Activated T-cell treated with anti-CD3 and anti-CD28 coated beads, Interleukin-2, amount 50 U/mL, for 72 hours (primary cell): ENCODE results near the gene UGT1A1. TPM values are rescaled to one million over a fixed set of nuclear protein-coding genes. Genes with fewer than 3 reads are reported as not detected.
"Not testable (repeated sequence)": the region's sequence is repeated elsewhere in the genome, so short reads cannot be mapped to it uniquely, and the experiment has no call there.

ENCODE experiments used
- ATAC-seq, 2 donors: fragments of 150-1000 bp; cut with Tn5 transposase; replicated peaks in 1 of 2; 2 replicates each; pipeline ENCODE4 v1.10.0; 2021; ENCODE audit warnings: moderate library complexity in 2 of 2, mild to moderate bottlenecking in 1 of 2
- DNase-seq, 2 donors: peaks; one replicate each; pipeline ENCODE4 v3.0.0; 2021 to 2022; ENCODE audit warnings: mixed read lengths in 1 of 2
- H3K27ac Mint-ChIP-seq: one replicate; pipeline ENCODE4 v1.8.0; 2022; ENCODE audit warnings: mild to moderate bottlenecking, moderate library complexity, mixed read lengths
- H3K27me3 Mint-ChIP-seq: one replicate; pipeline ENCODE4 v1.8.0; 2022; ENCODE audit warnings: low read depth, mixed read lengths
- H3K36me3 Mint-ChIP-seq, 2 donors: one replicate each; pipeline ENCODE4 v1.8.0; 2022; ENCODE audit warnings: mixed read lengths in 2 of 2, mild to moderate bottlenecking in 1 of 2; ENCODE audit not compliant: insufficient read depth in 2 of 2
- H3K4me1 Mint-ChIP-seq: one replicate; pipeline ENCODE4 v1.8.0; 2022; ENCODE audit warnings: low read depth, mixed read lengths
- H3K4me3 Mint-ChIP-seq, 2 donors: one replicate each; pipeline ENCODE4 v1.8.0; 2022; ENCODE audit warnings: mild to moderate bottlenecking in 2 of 2, mixed read lengths in 2 of 2, moderate library complexity in 2 of 2
- H3K9me3 Mint-ChIP-seq, 2 donors: one replicate each; pipeline ENCODE4 v1.8.0; 2022; ENCODE audit warnings: mixed read lengths in 2 of 2
- total RNA-seq, 2 donors: library from RNA; stranded (reverse); gene quantifications; one replicate each; pipeline ENCODE4 v1.2.3, GENCODE V29; 2022

Gene UGT1A1
- total RNA-seq, 2 donors from 2014 or later, result not detected

- no peak overlapping the region for H3K27ac Mint-ChIP-seq
Measured at GRCh38 chr2:233746475-233747282, 13.4 kb upstream of the UGT1A1 start.

GRCh38 chr2:233747283-233747544 is 12.9 kb upstream of the UGT1A1 start:
- DNase-seq (no peak), ATAC-seq (no peak)
- H3K36me3 Mint-ChIP-seq, result peaks cover 1 to 4% of the 10 kb centered on the region in 2 donors
- H3K27ac Mint-ChIP-seq, result no peak overlapping the region
- peaks cover 4 to 5% of the 10 kb centered on the region in 2 donors for H3K9me3 Mint-ChIP-seq
- H3K4me1 Mint-ChIP-seq, result no peaks in the 10 kb centered on the region
- H3K4me3 Mint-ChIP-seq, result no peak overlapping the region
- peaks cover 14% of the 10 kb centered on the region for H3K27me3 Mint-ChIP-seq

More at GRCh38 chr2:233746475-233747282, 13.4 kb upstream of the UGT1A1 start:
- Mint-ChIP-seq H3K9me3 (peaks cover 4 to 5% of the 10 kb centered on the region in 2 donors), H3K27me3 (peaks cover 14% of the 10 kb centered on the region), H3K36me3 (peaks cover 1 to 4% of the 10 kb centered on the region in 2 donors), H3K4me1 (no peaks in the 10 kb centered on the region), H3K4me3 (no peak overlapping the region)
- DNase-seq (no peak), ATAC-seq (no peak)

GRCh38 chr2:233750689-233751088 is 9.4 kb upstream of the UGT1A1 start:
- DNase-seq, H3K27ac Mint-ChIP-seq, H3K4me3 Mint-ChIP-seq, ATAC-seq, H3K4me1 Mint-ChIP-seq, H3K9me3 Mint-ChIP-seq, H3K36me3 Mint-ChIP-seq: not testable (repeated sequence)
- peaks cover 20% of the 10 kb centered on the region for H3K27me3 Mint-ChIP-seq

- DNase-seq, H3K4me1 Mint-ChIP-seq, ATAC-seq, H3K36me3 Mint-ChIP-seq, H3K4me3 Mint-ChIP-seq, H3K9me3 Mint-ChIP-seq, H3K27ac Mint-ChIP-seq: not testable (repeated sequence)
- peaks cover 20% of the 10 kb centered on the region for H3K27me3 Mint-ChIP-seq
Measured at GRCh38 chr2:233751212-233752009, 8.7 kb upstream of the UGT1A1 start.

GRCh38 chr2:233754872-233755611 is 5.0 kb upstream of the UGT1A1 start:
- peaks cover 0 to 5% of the 10 kb centered on the region in 2 donors for H3K9me3 Mint-ChIP-seq
- ATAC-seq (no peak), DNase-seq (no peak)
- H3K4me1 Mint-ChIP-seq, result no peaks in the 10 kb centered on the region
- peaks cover 1 to 4% of the 10 kb centered on the region in 2 donors for H3K36me3 Mint-ChIP-seq
- H3K27me3 Mint-ChIP-seq, result peaks cover 6% of the 10 kb centered on the region
- H3K27ac Mint-ChIP-seq, result no peak overlapping the region
- H3K4me3 Mint-ChIP-seq, result no peak overlapping the region

GRCh38 chr2:233756429-233757081 is 3.5 kb upstream of the UGT1A1 start:
- H3K36me3 Mint-ChIP-seq, result peaks cover under 1 to 1% of the 10 kb centered on the region in 2 donors
- peaks cover 0 to under 1% of the 10 kb centered on the region in 2 donors for H3K9me3 Mint-ChIP-seq
- no peak overlapping the region for H3K27ac Mint-ChIP-seq
- H3K27me3 Mint-ChIP-seq, result peaks cover 6% of the 10 kb centered on the region
- DNase-seq (no peak), ATAC-seq (no peak)
- H3K4me1 Mint-ChIP-seq, result no peaks in the 10 kb centered on the region
- H3K4me3 Mint-ChIP-seq, result no peak overlapping the region

- no peaks in the 10 kb centered on the region for H3K9me3 Mint-ChIP-seq
- H3K36me3 Mint-ChIP-seq, result no peaks in the 10 kb centered on the region
- H3K27ac Mint-ChIP-seq, result no peak overlapping the region
- H3K4me3 Mint-ChIP-seq, result no peak overlapping the region
- H3K27me3 Mint-ChIP-seq, result peaks cover under 1% of the 10 kb centered on the region
- ATAC-seq (no peak), DNase-seq (no peak)
- H3K4me1 Mint-ChIP-seq, result no peaks in the 10 kb centered on the region
Measured at GRCh38 chr2:233758141-233758540, 1.9 kb upstream of the UGT1A1 start.

GRCh38 chr2:233758849-233759248 is 1.2 kb upstream of the UGT1A1 start:
- Mint-ChIP-seq H3K4me1 (no peaks in the 10 kb centered on the region), H3K4me3 (no peak overlapping the region), H3K27me3 (peaks cover 8% of the 10 kb centered on the region), H3K27ac (no peak overlapping the region), H3K9me3 (no peaks in the 10 kb centered on the region), H3K36me3 (no peaks in the 10 kb centered on the region)
- ATAC-seq (no peak), DNase-seq (no peak)

- Mint-ChIP-seq H3K27ac (no peak overlapping the region), H3K36me3 (no peaks in the 10 kb centered on the region), H3K27me3 (peaks cover 17% of the 10 kb centered on the region), H3K4me1 (no peaks in the 10 kb centered on the region), H3K9me3 (no peaks in the 10 kb centered on the region), H3K4me3 (no peak overlapping the region)
- DNase-seq (no peak), ATAC-seq (no peak)
Measured at GRCh38 chr2:233761040-233761769, 1.1 kb downstream of the UGT1A1 start.

GRCh38 chr2:233764264-233764663 is 4.2 kb downstream of the UGT1A1 start:
- DNase-seq (no peak), ATAC-seq (no peak)
- H3K36me3 Mint-ChIP-seq, result no peaks in the 10 kb centered on the region
- no peak overlapping the region for H3K4me3 Mint-ChIP-seq
- no peaks in the 10 kb centered on the region for H3K9me3 Mint-ChIP-seq
- H3K4me1 Mint-ChIP-seq, result no peaks in the 10 kb centered on the region
- H3K27me3 Mint-ChIP-seq, result peaks cover 27% of the 10 kb centered on the region
- no peak overlapping the region for H3K27ac Mint-ChIP-seq

GRCh38 chr2:233764761-233765160 is 4.7 kb downstream of the UGT1A1 start:
- Mint-ChIP-seq H3K27me3 (peaks cover 30% of the 10 kb centered on the region), H3K4me3 (no peak overlapping the region), H3K36me3 (no peaks in the 10 kb centered on the region), H3K4me1 (no peaks in the 10 kb centered on the region), H3K27ac (no peak overlapping the region), H3K9me3 (no peaks in the 10 kb centered on the region)
- ATAC-seq (no peak), DNase-seq (no peak)

- no peaks in the 10 kb centered on the region for H3K4me1 Mint-ChIP-seq
- peaks cover 30% of the 10 kb centered on the region for H3K27me3 Mint-ChIP-seq
- no peaks in the 10 kb centered on the region for H3K36me3 Mint-ChIP-seq
- no peak overlapping the region for H3K4me3 Mint-ChIP-seq
- H3K9me3 Mint-ChIP-seq, result no peaks in the 10 kb centered on the region
- ATAC-seq (no peak), DNase-seq (no peak)
- no peak overlapping the region for H3K27ac Mint-ChIP-seq
Measured at GRCh38 chr2:233766416-233766815, 6.3 kb downstream of the UGT1A1 start.
